Stimulated activated CD4-positive, alpha-beta T cell treated with anti-CD3 and anti-CD28 coated beads, TNF-alpha, amount 100 ng/mL, for 24 hours (primary cell): ENCODE results near the gene RGS4.

Source experiments
- DNase-seq, 3 experiments: peaks; one replicate each; pipeline ENCODE4 v3.0.0-alpha.2; 2020; ENCODE audit warnings: low read depth in 3 of 3

Gene RGS4

DNA sequence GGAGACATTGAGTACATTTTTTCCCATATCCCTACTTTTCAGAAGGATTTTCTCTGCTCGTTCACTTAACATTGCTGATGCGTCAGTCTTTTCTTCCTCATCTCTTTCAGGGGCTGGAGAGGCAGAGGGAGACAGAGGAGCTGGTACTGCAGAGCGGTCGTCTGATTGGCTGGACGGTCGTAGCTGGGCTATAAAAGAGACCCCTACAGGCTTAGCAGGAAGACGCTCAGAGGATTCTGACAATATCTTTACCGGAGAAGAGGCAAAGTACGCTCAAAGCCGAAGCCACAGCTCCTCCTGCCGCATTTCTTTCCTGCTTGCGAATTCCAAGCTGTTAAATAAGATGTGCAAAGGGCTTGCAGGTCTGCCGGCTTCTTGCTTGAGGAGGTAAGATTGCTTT is at the start of gene RGS4:
Gene RGS4, plus strand, starts transcription at position 220 of the 400 bp plus-strand sequence. Its CDS starts 124 bp downstream, at position 344.
- DNase-seq, result no peak

GRCh38 chr1:163022129-163022528 is 47.0 kb upstream of the RGS4 start:
- DNase-seq, result no peak

DNA sequence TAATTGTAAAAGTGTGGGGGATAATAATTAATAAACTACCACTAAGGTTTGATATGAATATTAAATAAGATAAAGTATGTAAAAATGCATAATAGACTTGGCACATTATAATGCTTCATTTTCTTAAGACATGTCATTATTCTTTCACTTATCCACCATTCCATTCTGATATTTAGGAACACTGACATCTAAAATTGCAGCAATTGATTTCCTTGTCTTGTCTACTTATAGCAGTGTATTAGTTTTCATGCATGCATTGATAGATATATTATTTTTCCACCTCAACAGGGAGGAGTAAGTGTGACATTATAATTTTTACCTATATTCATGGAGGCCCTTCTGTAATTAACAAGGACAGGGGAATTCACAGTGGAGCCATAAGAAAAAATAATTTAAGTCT is 41.6 kb upstream of the RGS4 start:
- no peak for DNase-seq

DNA sequence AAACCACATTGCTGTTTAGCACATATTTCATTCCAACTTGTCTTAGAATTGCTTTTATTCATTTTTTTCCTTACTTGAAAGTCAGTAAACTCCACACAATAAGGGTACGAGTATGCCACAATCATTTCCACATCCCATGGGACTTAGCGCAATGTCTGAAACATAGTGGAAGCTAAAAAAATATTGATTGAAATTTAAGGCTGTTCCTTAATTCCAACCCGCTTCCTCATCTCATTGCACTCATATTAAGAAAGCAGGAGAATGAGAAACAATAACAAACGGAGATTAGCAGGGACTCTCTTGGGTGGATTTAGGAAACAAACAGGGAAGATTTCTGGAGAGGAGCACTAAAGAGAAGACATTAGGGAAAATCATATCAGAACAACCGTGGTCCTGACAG is 39.3 kb upstream of the RGS4 start:
- no peak for DNase-seq

DNA sequence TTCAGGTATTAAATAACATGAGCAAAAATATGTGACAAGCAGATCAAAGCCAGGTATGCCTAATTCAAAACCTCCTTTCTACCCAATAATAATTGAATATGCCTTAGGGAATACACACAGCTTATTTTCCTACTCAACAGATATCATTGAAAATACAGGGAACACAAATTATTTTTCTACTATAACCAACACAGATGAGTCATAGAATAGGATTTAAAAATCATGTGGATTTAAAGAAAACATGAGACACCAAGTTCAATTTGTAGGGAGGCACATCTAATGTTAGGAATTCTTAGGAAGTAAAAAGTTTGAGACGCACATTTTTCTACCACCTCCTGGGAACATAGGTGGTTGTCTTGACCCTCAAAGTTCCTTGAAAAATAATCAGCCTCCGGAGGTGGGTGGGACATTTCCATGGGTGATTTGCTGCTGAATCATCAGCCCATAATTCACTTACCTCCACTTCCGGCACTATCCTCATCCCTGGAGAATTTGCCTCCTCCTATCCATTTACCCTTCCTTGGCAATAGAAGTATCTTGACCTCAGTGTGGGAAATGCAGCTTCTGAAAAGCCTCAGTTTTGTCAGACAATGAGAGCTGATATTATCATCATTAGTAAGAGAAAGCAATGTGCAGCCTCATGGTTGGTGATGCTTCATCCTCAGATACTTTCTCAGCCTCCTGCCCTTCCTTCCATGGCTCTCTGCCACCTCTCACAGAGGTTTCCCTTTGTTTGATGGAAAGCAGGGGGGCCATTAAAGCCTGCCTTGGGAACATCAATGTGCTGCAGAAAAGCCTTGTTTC is 33.5 kb upstream of the RGS4 start:
- no peak for DNase-seq

GRCh38 chr1:163036671-163037070 is 32.5 kb upstream of the RGS4 start:
- no peak for DNase-seq

- DNase-seq, result no peak
These were observed 30.0 kb upstream of the RGS4 start for GRCh38 chr1:163038928-163039706.

GRCh38 chr1:163039707-163040093 is 29.5 kb upstream of the RGS4 start:
- DNase-seq, result no peak

DNA sequence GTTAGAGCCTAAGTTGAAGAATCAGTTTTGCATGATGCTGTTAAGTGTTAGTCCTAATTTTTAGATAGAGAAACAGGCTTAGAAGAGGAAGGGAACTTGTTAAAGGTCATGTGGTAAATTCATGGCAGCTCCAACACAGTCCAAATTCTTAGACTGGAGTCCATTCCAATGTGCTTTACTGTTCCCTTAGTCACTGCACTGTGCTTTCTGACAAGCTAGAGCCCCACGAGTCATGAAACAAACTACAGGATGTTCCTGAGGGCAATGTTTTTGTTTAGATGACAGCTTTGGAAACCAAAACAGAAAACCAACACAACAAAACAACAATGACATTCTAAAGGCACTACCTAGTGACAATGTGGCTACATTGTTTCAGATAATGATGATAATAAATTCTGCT is 23.1 kb upstream of the RGS4 start:
- DNase-seq, result no peak

DNA sequence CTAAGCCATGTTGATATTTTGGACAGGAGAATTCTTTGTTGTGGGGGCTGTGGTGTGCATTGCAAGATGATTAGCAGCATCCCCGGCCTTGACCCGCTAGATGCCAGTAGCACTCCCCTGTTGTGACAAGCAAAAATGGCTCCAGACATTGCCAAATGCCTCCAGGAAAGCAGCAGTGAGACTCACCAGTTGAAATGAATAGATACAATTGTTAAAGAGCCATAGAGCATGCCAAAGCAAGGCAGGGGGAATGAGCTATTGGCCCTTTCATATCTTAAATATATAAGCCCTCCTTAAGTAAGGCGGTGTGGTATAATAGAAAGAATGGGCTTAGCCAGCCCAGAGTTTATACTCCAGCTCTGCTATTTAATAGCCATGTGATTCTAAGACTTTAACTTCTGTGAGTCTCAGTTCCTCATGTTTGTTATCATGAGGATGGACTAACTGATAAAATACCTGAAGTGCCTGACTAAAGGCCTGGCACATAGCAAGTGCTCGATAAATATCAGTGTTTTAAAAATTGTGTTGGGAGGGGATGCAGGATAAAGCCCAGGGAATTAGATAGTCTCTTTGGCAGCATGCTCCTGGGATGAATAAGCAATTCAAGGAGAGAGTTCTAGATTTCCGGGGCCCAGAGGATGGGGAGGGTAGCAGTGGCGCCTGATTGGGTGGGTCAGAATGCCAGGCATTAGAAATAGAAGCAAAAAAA is 21.1 kb upstream of the RGS4 start:
- DNase-seq, result no peak

- no peak for DNase-seq
These were observed 20.3 kb upstream of the RGS4 start for GRCh38 chr1:163048869-163049268.

DNA sequence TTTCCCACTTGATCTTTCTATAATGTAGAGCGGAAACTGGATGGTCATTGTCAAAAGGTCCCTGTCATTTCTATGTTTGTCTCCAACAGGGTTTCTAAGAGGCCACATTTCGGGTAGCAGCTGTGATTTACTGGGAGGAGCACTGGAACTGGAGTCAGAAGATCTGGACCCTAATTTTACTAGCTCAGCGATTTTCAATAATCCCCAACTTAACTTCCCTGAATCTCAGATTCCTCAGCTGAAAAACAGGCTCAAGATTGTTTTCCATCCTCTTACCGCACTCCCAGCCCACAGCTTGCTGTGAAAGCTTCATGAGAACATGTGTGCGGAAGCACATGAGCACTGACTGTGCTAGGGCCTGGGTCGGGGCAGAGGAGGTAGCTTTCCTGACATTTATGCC is 19.9 kb upstream of the RGS4 start:
- no peak for DNase-seq

GRCh38 chr1:163050496-163050895 is 18.7 kb upstream of the RGS4 start:
- DNase-seq, result no peak

GRCh38 chr1:163054181-163054591 is 15.0 kb upstream of the RGS4 start:
- no peak for DNase-seq

DNA sequence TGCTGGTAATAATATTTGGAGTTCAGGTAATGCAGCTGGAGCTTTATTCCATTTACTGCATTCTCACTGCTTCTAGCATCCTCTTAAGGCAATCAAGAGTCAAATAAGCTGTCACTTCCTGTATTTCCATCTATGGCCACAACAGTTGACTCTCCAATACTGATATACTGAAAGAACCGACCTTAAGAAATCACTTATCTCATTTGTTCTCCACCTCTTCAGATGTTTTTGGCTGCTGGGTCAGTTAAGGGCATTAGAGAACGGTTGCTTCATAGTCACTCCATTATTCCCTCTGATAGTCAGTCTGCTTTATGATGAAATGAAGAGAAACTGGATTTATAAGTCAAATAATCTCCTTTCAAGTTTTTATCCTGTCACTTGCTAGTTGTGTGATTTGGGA is 14.2 kb upstream of the RGS4 start:
- no peak for DNase-seq

DNA sequence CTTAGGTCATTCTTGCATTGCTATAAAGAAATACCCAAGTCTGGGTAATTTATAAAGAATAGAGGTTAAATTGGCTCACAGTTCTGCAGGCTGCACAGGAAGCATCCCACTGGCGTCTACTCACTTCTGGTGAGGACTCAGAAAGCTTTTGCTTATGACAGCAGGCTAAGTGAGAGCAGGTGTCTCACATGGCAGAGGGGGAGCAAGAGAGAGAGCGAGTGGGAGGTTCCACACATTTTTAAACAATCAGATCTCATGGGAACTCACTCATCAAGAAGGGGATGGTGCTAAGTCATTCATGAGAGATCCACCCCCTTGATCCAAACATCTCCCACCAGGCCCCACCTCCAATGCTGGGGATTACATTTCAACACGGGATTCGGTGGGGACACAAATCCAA is 13.6 kb upstream of the RGS4 start:
- no peak for DNase-seq

- no peak for DNase-seq
These were observed 12.3 kb upstream of the RGS4 start for GRCh38 chr1:163056831-163057230.

DNA sequence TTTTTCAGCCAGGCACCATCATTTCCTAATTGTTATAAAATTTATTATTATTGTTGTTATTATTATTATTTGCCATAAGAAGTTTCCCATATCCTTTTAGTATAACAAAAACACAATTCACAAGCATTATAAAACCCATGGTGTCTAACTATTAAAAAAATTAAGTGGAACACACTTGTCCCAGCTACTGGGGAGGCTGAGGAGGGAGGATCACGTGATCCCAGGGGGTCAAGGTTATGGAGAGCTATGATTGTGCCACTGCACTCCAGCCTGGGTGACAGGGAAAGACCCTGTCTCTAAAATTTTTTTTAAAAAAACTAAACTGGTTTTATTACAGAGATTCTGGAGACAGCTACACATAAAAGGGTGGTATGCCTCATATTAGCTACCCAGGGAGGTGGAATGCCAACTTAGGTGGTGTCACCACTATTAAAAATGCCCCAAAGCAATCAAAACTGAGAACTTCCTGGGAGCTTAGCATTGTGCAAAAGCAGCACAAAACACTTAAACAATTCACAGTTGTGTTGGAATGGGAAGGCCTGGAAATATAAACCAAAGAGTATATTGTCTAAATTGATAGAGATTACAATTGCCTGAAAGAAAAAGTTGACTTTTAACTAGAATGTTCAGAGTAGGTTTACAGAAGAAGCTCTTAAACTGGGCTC is 8.7 kb upstream of the RGS4 start:
- no peak for DNase-seq

- no peak for DNase-seq
These were observed 6.0 kb upstream of the RGS4 start for GRCh38 chr1:163063143-163063542.

GRCh38 chr1:163063610-163064009 is 5.6 kb upstream of the RGS4 start:
- no peak for DNase-seq

DNA sequence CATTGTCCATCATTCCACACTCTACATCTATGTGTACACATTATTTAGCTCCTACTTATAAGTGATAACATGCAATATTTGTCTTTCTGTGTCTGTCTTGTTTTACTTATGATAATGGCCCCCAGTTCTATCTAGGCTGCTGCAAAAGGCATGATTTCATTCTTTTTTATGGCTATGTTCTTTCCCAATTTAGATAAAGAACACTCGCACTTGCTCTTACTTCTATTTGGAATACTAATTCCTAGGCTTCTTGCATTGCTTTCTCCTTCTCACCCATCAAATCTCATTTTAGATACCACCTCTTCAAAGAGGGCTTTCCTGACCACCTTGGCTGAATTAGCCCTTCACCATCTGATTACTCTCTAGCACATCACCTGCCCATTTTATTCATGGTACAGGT is 3.0 kb upstream of the RGS4 start:
- no peak for DNase-seq

GRCh38 chr1:163066686-163067085 is 2.5 kb upstream of the RGS4 start:
- DNase-seq, result no peak
